Measurements from ENCODE around the gene XRN1.
A peak's percentile ranks its signal among the peaks of the same experiment; 100 is the strongest.
"Not testable (repeated sequence)": the region's sequence is repeated elsewhere in the genome, so short reads cannot be mapped to it uniquely, and the experiment has no call there.

XRN1 gene

GRCh38 chr3:142450881-142451280 lies 3.0 kb upstream of the XRN1 start:
- Mint-ChIP-seq H3K36me3 (peaks cover 13% of the 10 kb centered on the region), H3K27me3 (no peaks in the 10 kb centered on the region), H3K27ac (no peak overlapping the region), H3K9me3 (no peaks in the 10 kb centered on the region), H3K4me1 (peaks cover 12% of the 10 kb centered on the region), H3K4me3 (no peak overlapping the region)
- DNase-seq (ENCODE audit: low spot score in 2 of 2) (no peak), ATAC-seq (ENCODE audit: low read depth) (no peak)

GRCh38 chr3:142450189-142450588 lies 2.4 kb upstream of the XRN1 start:
- no peaks in the 10 kb centered on the region for H3K9me3 Mint-ChIP-seq
- peaks cover 17% of the 10 kb centered on the region for H3K4me1 Mint-ChIP-seq
- peaks cover 14% of the 10 kb centered on the region for H3K36me3 Mint-ChIP-seq
- no peaks in the 10 kb centered on the region for H3K27me3 Mint-ChIP-seq
- H3K27ac Mint-ChIP-seq, result no peak overlapping the region
- H3K4me3 Mint-ChIP-seq, result no peak overlapping the region
- no peak for DNase-seq (ENCODE audit: low spot score in 2 of 2)
- no peak for ATAC-seq (ENCODE audit: low read depth)

- Mint-ChIP-seq H3K27me3 (no peaks in the 10 kb centered on the region), H3K9me3 (no peaks in the 10 kb centered on the region), H3K36me3 (peaks cover 4% of the 10 kb centered on the region), H3K4me3 (peak overlapping the region; percentile 98), H3K4me1 (peaks cover 28% of the 10 kb centered on the region), H3K27ac (peak overlapping the region; percentile 98)
- DNase-seq (ENCODE audit: low spot score in 2 of 2) (peak in 1 of 2 donors; percentile 32), ATAC-seq (ENCODE audit: low read depth) (peak; percentile 30)
These were observed 461 bp downstream of the XRN1 start for GRCh38 chr3:142447301-142447851.

GRCh38 chr3:142445816-142446254 lies 2.0 kb downstream of the XRN1 start:
- H3K4me3 Mint-ChIP-seq, result peak overlapping the region; percentile 63
- peaks cover 1% of the 10 kb centered on the region for H3K36me3 Mint-ChIP-seq
- no peak for DNase-seq (ENCODE audit: low spot score in 2 of 2)
- no peak for ATAC-seq (ENCODE audit: low read depth)
- H3K27ac Mint-ChIP-seq, result peak overlapping the region; percentile 21
- H3K27me3 Mint-ChIP-seq, result no peaks in the 10 kb centered on the region
- peaks cover 28% of the 10 kb centered on the region for H3K4me1 Mint-ChIP-seq
- no peaks in the 10 kb centered on the region for H3K9me3 Mint-ChIP-seq

- Mint-ChIP-seq H3K9me3 (no peaks in the 10 kb centered on the region), H3K4me1 (peaks cover 30% of the 10 kb centered on the region), H3K27me3 (no peaks in the 10 kb centered on the region), H3K27ac (no peak overlapping the region), H3K36me3 (peaks cover 1% of the 10 kb centered on the region), H3K4me3 (no peak overlapping the region)
- ATAC-seq (ENCODE audit: low read depth) (no peak), DNase-seq (ENCODE audit: low spot score in 2 of 2) (no peak)
These were observed 3.5 kb downstream of the XRN1 start for GRCh38 chr3:142444343-142444742.

GRCh38 chr3:142443060-142443459 lies 4.8 kb downstream of the XRN1 start:
- not testable (repeated sequence) for H3K36me3 Mint-ChIP-seq; H3K27me3 Mint-ChIP-seq; H3K9me3 Mint-ChIP-seq; DNase-seq (ENCODE audit: low spot score in 2 of 2); H3K4me3 Mint-ChIP-seq; H3K27ac Mint-ChIP-seq; ATAC-seq (ENCODE audit: low read depth)
- peaks cover 36% of the 10 kb centered on the region for H3K4me1 Mint-ChIP-seq

- H3K9me3 Mint-ChIP-seq; DNase-seq (ENCODE audit: low spot score in 2 of 2); H3K27ac Mint-ChIP-seq; H3K27me3 Mint-ChIP-seq; H3K4me3 Mint-ChIP-seq; ATAC-seq (ENCODE audit: low read depth); H3K36me3 Mint-ChIP-seq: not testable (repeated sequence)
- H3K4me1 Mint-ChIP-seq, result peaks cover 28% of the 10 kb centered on the region
These were observed 8.2 kb downstream of the XRN1 start for GRCh38 chr3:142439499-142440220.

- DNase-seq (ENCODE audit: low spot score in 2 of 2); ATAC-seq (ENCODE audit: low read depth); H3K27ac Mint-ChIP-seq; H3K27me3 Mint-ChIP-seq; H3K4me3 Mint-ChIP-seq; H3K36me3 Mint-ChIP-seq; H3K9me3 Mint-ChIP-seq: not testable (repeated sequence)
- H3K4me1 Mint-ChIP-seq, result peaks cover 23% of the 10 kb centered on the region
These were observed 9.7 kb downstream of the XRN1 start for GRCh38 chr3:142438096-142438495.

- Mint-ChIP-seq H3K27me3 (no peaks in the 10 kb centered on the region), H3K4me3 (no peak overlapping the region), H3K36me3 (peaks cover 9% of the 10 kb centered on the region), H3K4me1 (peaks cover 20% of the 10 kb centered on the region), H3K27ac (no peak overlapping the region), H3K9me3 (no peaks in the 10 kb centered on the region)
- DNase-seq (ENCODE audit: low spot score in 2 of 2) (no peak), ATAC-seq (ENCODE audit: low read depth) (no peak)
These were observed 10.8 kb downstream of the XRN1 start for GRCh38 chr3:142436951-142437585.

GRCh38 chr3:142434503-142434902 lies 13.3 kb downstream of the XRN1 start:
- H3K27ac Mint-ChIP-seq, result no peak overlapping the region

GRCh38 chr3:142433110-142433509 lies 14.7 kb downstream of the XRN1 start:
- no peak overlapping the region for H3K4me3 Mint-ChIP-seq
- peaks cover 25% of the 10 kb centered on the region for H3K36me3 Mint-ChIP-seq
- H3K4me1 Mint-ChIP-seq, result peaks cover 18% of the 10 kb centered on the region
- H3K9me3 Mint-ChIP-seq, result no peaks in the 10 kb centered on the region
- ATAC-seq (ENCODE audit: low read depth) (no peak), DNase-seq (ENCODE audit: low spot score in 2 of 2) (no peak)
- no peaks in the 10 kb centered on the region for H3K27me3 Mint-ChIP-seq
- H3K27ac Mint-ChIP-seq, result no peak overlapping the region

More at GRCh38 chr3:142434503-142434902, 13.3 kb downstream of the XRN1 start:
- Mint-ChIP-seq H3K4me1 (peaks cover 25% of the 10 kb centered on the region), H3K36me3 (peaks cover 16% of the 10 kb centered on the region), H3K27me3 (no peaks in the 10 kb centered on the region), H3K9me3 (no peaks in the 10 kb centered on the region), H3K4me3 (no peak overlapping the region)
- no peak for DNase-seq (ENCODE audit: low spot score in 2 of 2)
- ATAC-seq (ENCODE audit: low read depth), result no peak

GRCh38 chr3:142429582-142429981 lies 18.3 kb downstream of the XRN1 start:
- Mint-ChIP-seq H3K9me3 (no peaks in the 10 kb centered on the region), H3K4me1 (peaks cover 8% of the 10 kb centered on the region), H3K4me3 (no peak overlapping the region), H3K27me3 (no peaks in the 10 kb centered on the region), H3K27ac (no peak overlapping the region), H3K36me3 (peaks cover 28% of the 10 kb centered on the region)
- ATAC-seq (ENCODE audit: low read depth) (no peak), DNase-seq (ENCODE audit: low spot score in 2 of 2) (no peak)

GRCh38 chr3:142424754-142425153 lies 23.1 kb downstream of the XRN1 start:
- DNase-seq (ENCODE audit: low spot score in 2 of 2), result no peak
- H3K9me3 Mint-ChIP-seq, result no peaks in the 10 kb centered on the region
- peaks cover 19% of the 10 kb centered on the region for H3K36me3 Mint-ChIP-seq
- no peaks in the 10 kb centered on the region for H3K27me3 Mint-ChIP-seq
- H3K4me3 Mint-ChIP-seq, result no peak overlapping the region
- no peak for ATAC-seq (ENCODE audit: low read depth)
- H3K4me1 Mint-ChIP-seq, result peaks cover 3% of the 10 kb centered on the region
- H3K27ac Mint-ChIP-seq, result no peak overlapping the region

GRCh38 chr3:142418926-142419592 lies 28.8 kb downstream of the XRN1 start:
- ATAC-seq (ENCODE audit: low read depth), result no peak
- H3K27ac Mint-ChIP-seq, result no peak overlapping the region
- DNase-seq (ENCODE audit: low spot score in 2 of 2), result no peak
- H3K4me1 Mint-ChIP-seq, result no peaks in the 10 kb centered on the region
- H3K9me3 Mint-ChIP-seq, result no peaks in the 10 kb centered on the region
- H3K27me3 Mint-ChIP-seq, result no peaks in the 10 kb centered on the region
- H3K36me3 Mint-ChIP-seq, result peaks cover 20% of the 10 kb centered on the region
- no peak overlapping the region for H3K4me3 Mint-ChIP-seq

Measured in memory B cell (primary cell).